ENCODE data around the gene SCARB1.

SCARB1 gene

GRCh38 chr12:124772289-124773170, 91.1 kb downstream of the SCARB1 start:
- H3K4me3 ChIP-seq (ENCODE audit: low read depth, low read length), result no peak overlapping the region
- in situ Hi-C loops (cut with HindIII; ENCODE audit: low sequenced_read_pairs), result no loop called here
- DNase-seq (ENCODE audit: low read depth, low spot score), result no peak
- no peak for TF ChIP-seq CTCF (IDR thresholded peaks at IDR 0.05; ENCODE audit: low read depth, low read length)

- DNase-seq (ENCODE audit: low read depth, low spot score), result peak; percentile 66
- in situ Hi-C loops (cut with HindIII; ENCODE audit: low sequenced_read_pairs), result no loop called here
- no peak overlapping the region for H3K4me3 ChIP-seq (ENCODE audit: low read depth, low read length)
- peak; percentile 97 for TF ChIP-seq CTCF (IDR thresholded peaks at IDR 0.05; ENCODE audit: low read depth, low read length)
These were observed 92.0 kb downstream of the SCARB1 start for GRCh38 chr12:124771462-124772288.

GRCh38 chr12:124770728-124771127, 92.9 kb downstream of the SCARB1 start:
- in situ Hi-C loops (cut with HindIII; ENCODE audit: low sequenced_read_pairs), result no loop called here
- TF ChIP-seq CTCF (IDR thresholded peaks at IDR 0.05; ENCODE audit: low read depth, low read length), result no peak

GRCh38 chr12:124769881-124770512, 93.7 kb downstream of the SCARB1 start:
- in situ Hi-C loops (cut with HindIII; ENCODE audit: low sequenced_read_pairs), result no loop called here
- no peak for TF ChIP-seq CTCF (IDR thresholded peaks at IDR 0.05; ENCODE audit: low read depth, low read length)
- H3K4me3 ChIP-seq (ENCODE audit: low read depth, low read length), result no peak overlapping the region
- no peak for DNase-seq (ENCODE audit: low read depth, low spot score)

More at GRCh38 chr12:124770728-124771127, 92.9 kb downstream of the SCARB1 start:
- no peak overlapping the region for H3K4me3 ChIP-seq (ENCODE audit: low read depth, low read length)
- no peak for DNase-seq (ENCODE audit: low read depth, low spot score)

- TF ChIP-seq CTCF (IDR thresholded peaks at IDR 0.05; ENCODE audit: low read depth, low read length), result no peak
- in situ Hi-C loops (cut with HindIII; ENCODE audit: low sequenced_read_pairs), result no loop called here
- H3K4me3 ChIP-seq (ENCODE audit: low read depth, low read length), result no peak overlapping the region
- DNase-seq (ENCODE audit: low read depth, low spot score), result no peak
These were observed 94.5 kb downstream of the SCARB1 start for GRCh38 chr12:124769163-124769530.

- H3K4me3 ChIP-seq (ENCODE audit: low read depth, low read length), result no peak overlapping the region
- in situ Hi-C loops (cut with HindIII; ENCODE audit: low sequenced_read_pairs), result no loop called here
- TF ChIP-seq CTCF (IDR thresholded peaks at IDR 0.05; ENCODE audit: low read depth, low read length), result no peak
- DNase-seq (ENCODE audit: low read depth, low spot score), result peak; percentile 64
These were observed 95.1 kb downstream of the SCARB1 start for GRCh38 chr12:124768452-124769162.

All from astrocyte of the spinal cord (primary cell).